GM21825 (cell line): Measurements from ENCODE around the gene RHOC.
"Not testable (repeated sequence)": the region's sequence is repeated elsewhere in the genome, so short reads cannot be mapped to it uniquely, and the experiment has no call there.

Experiments
- ATAC-seq: cut with Tn5 transposase; IDR thresholded peaks from one replicate; pipeline ENCODE4 v1.9.1; 2021; ENCODE audit warnings: mild to moderate bottlenecking, moderate library complexity; ENCODE audit not compliant: unreplicated experiment

The RHOC gene

GRCh38 chr1:112706505-112707220 lies at the start of gene RHOC:
Gene RHOC, minus strand, starts transcription at chr1:112707127. Its CDS starts 3,328 bp downstream, at chr1:112703799.
- ATAC-seq, result peak; percentile 62

GRCh38 chr1:112754116-112754628 lies 47.2 kb upstream of the RHOC start:
- ATAC-seq, result no peak

GRCh38 chr1:112748396-112748795 lies 41.5 kb upstream of the RHOC start:
- ATAC-seq, result no peak

- ATAC-seq, result no peak
Observed at GRCh38 chr1:112744009-112744578, 37.2 kb upstream of the RHOC start.

- ATAC-seq, result no peak
Observed at GRCh38 chr1:112743174-112744008, 36.5 kb upstream of the RHOC start.

GRCh38 chr1:112737573-112737972 lies 30.6 kb upstream of the RHOC start:
- ATAC-seq, result no peak

- no peak for ATAC-seq
Observed at GRCh38 chr1:112735752-112736151, 28.8 kb upstream of the RHOC start.

GRCh38 chr1:112731451-112731850 lies 24.5 kb upstream of the RHOC start:
- no peak for ATAC-seq

- no peak for ATAC-seq
Observed at GRCh38 chr1:112729909-112730308, 23.0 kb upstream of the RHOC start.

GRCh38 chr1:112729011-112729410 lies 22.1 kb upstream of the RHOC start:
- ATAC-seq, result not testable (repeated sequence)

GRCh38 chr1:112728306-112728971 lies 21.5 kb upstream of the RHOC start:
- ATAC-seq, result not testable (repeated sequence)

- ATAC-seq, result no peak
Observed at GRCh38 chr1:112727716-112728115, 20.8 kb upstream of the RHOC start.

GRCh38 chr1:112724240-112724639 lies 17.3 kb upstream of the RHOC start:
- ATAC-seq, result not testable (repeated sequence)

GRCh38 chr1:112723511-112723839 lies 16.5 kb upstream of the RHOC start:
- no peak for ATAC-seq

- no peak for ATAC-seq
Observed at GRCh38 chr1:112722601-112723510, 15.9 kb upstream of the RHOC start.

GRCh38 chr1:112721966-112722524 lies 15.1 kb upstream of the RHOC start:
- ATAC-seq, result no peak

- not testable (repeated sequence) for ATAC-seq
Observed at GRCh38 chr1:112721294-112721693, 14.4 kb upstream of the RHOC start.

GRCh38 chr1:112720800-112721199 lies 13.9 kb upstream of the RHOC start:
- no peak for ATAC-seq

- no peak for ATAC-seq
Observed at GRCh38 chr1:112719706-112720105, 12.8 kb upstream of the RHOC start.
